Activated T-cell treated with anti-CD3 and anti-CD28 coated beads for 4 hours (primary cell): ENCODE results near the gene GNAO1.

ENCODE experiments used
- DNase-seq: peaks from one replicate; pipeline ENCODE4 v3.0.0-alpha.2; 2020

GNAO1 gene

GRCh38 chr16:56244612-56245011 lies 53.3 kb downstream of the GNAO1 start:
- DNase-seq = no peak

- no peak for DNase-seq
These were observed 53.9 kb downstream of the GNAO1 start for GRCh38 chr16:56245197-56245596.

- DNase-seq = no peak
These were observed 54.9 kb downstream of the GNAO1 start for GRCh38 chr16:56246051-56246817.

GRCh38 chr16:56247018-56247417 lies 55.7 kb downstream of the GNAO1 start:
- no peak for DNase-seq

DNA sequence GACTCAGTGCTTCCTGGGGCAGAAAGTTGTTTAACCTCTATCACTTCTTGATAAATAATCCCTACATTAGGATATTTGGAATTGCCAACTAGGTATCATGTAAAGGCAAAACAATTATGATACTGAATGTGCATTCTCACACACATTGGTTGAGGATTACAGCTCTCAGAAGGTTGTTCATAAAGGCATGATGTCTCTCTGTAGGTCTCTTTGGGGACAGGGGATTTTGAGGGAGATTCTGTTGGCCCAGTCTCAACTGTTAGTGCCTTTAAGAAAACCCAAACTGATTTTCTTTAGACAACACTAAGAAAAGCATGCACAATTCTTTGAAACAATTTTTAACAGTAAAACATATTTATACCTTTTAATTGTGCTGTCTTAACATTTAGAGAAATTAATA lies 56.5 kb downstream of the GNAO1 start:
- no peak for DNase-seq

DNA sequence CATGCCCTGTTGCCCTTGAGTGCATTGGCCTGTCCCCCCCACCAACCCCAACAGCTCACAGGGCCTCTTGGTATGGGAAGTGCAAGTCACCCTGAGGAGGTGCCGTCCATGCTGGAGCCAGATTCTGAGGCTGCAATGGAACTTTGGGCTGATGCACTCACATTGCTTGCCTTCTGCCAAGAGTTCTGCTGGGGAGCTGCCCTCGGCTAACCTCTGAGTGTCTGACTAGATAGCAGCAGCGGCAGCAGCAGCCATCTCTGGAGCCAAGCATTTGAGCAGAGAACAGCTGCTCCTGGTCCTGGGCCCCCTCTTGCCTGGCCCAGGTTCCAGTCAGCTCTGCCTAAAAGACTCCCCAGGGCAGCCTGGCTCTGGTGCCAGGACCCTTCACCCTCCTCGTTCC lies 61.5 kb downstream of the GNAO1 start:
- DNase-seq = no peak

- DNase-seq = no peak
These were observed 64.6 kb downstream of the GNAO1 start for GRCh38 chr16:56255904-56256303.

- no peak for DNase-seq
These were observed 66.0 kb downstream of the GNAO1 start for GRCh38 chr16:56257239-56257638.

DNA sequence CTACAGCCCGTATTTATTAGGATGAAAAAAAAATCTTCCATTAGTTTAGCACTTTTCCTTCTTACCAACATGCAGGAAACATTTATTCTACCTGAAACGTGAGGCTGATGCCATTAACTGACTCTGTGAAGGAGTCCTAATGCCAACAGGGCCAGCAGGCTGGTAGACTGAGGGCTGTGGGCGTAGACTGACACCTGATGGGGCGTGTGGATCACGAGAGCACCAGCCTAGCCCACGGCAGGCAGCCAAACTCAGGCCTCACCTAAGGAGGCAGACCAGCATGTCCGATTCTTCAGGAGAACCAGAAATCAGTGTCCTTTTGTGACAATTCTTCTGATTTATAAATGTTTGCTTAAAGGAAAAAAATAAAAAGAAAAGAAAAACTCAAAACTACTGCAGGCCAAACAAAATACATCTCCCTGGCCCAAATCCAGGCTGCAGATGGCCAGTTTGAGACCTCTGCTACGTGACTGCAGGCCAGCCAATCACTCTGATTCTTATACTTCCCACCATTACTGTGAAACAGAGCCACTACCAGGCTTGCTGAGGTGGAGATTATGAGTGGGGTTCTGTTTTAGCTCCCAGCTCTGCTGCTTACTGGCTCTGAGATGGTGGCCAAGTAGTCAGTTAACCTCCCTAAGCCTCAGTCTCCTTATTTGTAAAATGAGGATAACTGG lies 66.5 kb downstream of the GNAO1 start:
- no peak for DNase-seq

DNA sequence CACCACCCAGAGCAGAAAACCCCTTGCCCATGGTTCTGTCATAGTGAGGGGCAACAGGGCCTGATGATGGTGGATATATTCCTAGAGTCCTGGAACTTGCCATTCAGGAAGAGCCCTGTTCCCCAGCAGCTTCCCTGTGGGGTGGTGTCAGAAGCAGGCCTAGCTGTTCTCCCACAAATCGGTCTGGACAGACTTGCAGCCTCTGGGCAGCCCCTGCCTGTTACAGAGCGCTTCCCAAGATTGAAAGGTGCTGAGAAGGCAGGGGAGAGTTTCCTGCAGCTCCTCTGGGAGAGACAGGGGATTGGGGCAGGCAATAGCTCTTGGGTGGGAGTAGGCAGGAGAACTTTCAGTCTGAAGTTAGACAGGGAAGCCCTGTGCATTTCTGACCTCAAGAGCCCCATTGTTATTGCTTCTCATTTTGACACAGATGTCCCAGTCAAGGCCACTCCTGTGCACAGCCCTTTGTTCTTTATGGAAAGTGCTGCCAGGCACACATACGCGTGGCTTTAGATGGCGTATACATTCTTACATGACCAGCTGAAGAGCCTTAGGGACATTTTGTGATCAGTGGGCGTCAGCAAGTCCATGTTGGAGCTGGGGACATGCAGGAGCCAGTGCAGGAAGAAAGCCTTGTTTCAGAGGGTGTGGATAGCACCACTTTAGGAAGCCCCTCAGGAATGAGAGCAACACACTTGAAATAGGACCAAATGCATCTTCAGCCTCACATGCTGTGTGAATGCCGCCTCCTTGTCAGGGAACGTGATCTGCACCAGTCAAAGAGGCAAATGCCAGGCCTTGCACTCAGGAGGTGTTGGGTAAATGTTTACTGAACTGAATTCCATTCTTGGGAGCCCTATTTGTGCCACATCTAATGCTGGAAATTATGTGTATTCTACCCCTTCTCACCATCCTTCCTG lies 67.5 kb downstream of the GNAO1 start:
- DNase-seq = no peak

DNA sequence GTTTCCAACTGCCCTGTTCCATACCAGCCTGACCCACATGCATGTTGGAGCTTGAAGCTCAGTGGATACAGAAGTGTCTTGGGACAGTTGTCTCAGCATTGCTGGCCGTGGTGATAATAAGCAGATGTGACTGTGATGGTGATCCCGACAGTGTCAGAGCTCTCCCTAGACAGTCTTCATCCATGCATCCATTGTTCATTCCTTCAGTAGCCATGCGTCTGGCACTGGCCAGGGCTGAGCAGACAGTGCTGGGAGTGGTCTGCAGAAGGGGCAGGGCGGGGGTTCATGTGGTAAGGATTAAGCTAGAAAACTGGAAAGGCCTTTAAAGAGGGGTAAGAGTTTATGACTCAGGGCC lies 68.1 kb downstream of the GNAO1 start:
- DNase-seq = no peak

GRCh38 chr16:56260378-56261160 lies 69.3 kb downstream of the GNAO1 start:
- no peak for DNase-seq

DNA sequence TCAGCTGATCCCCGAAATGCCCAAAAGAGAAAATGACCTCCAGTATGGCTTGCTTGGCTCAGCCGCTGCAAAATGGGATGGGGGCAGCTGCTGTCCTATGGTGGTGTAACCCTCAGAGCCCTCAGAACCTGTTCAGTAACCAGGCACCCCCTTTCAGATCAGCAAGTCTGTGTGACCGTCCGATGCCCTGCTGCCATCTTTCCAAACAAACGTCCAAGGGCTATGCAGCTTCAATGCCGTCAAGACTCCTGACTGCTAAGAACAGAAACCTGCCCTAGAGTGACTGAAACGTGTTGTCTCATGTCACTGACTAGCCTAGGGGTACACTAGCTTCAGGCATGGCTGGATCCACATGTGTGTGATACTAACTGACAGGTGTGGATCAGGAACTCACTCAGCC lies 70.4 kb downstream of the GNAO1 start:
- no peak for DNase-seq

GRCh38 chr16:56262148-56262547 lies 70.9 kb downstream of the GNAO1 start:
- peak; percentile 11 for DNase-seq

GRCh38 chr16:56262551-56263245 lies 71.4 kb downstream of the GNAO1 start:
- DNase-seq = no peak

DNA sequence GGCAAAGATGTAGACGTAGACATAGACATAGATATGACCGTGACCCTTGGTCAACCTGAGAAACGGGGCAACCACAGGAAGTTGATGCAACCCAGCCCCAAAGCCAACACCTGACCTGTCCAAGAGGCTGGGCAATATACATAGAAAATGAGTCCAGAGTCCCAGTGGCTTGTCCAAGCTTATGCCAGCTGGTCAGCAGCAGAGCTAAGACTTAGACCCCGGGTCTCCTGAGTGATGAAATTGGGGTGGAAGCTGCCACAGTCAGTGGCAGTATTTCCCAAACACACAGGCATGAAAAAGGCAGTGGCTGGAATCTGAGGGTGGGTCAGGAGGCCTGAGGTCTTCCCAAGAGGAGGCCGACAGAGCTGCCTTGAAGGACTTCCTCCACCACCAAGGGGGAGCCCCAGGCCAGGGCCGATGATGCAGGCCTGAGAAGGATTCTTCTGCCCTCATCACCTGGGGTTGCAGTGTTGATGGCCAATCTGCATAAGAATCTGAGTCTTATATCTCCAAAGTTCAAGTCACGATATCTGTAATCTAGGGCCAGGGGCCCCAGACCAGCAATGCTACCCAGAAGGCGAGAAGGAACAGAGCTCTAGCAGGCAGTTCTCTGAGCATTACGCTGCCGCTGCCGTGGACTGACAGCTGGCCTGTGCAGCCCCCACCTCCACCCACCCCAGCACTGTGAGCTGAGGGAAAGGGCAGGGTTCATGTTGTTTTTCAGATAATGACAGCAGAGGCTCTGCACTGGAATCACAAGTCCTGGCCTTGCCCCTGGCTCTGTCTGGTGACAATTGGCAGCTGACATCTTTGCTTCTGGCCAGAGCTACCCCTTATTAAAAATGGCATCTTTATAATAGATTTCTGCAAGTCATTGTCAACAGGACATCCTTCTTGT lies 72.7 kb downstream of the GNAO1 start:
- no peak for DNase-seq

- no peak for DNase-seq
These were observed 73.3 kb downstream of the GNAO1 start for GRCh38 chr16:56264609-56264972.

GRCh38 chr16:56265184-56265583 lies 73.9 kb downstream of the GNAO1 start:
- DNase-seq = no peak

GRCh38 chr16:56265746-56266145 lies 74.5 kb downstream of the GNAO1 start:
- DNase-seq = no peak

- DNase-seq = no peak
These were observed 75.6 kb downstream of the GNAO1 start for GRCh38 chr16:56266641-56267607.
